ENCODE measurements around the gene XYLT1. TPM values are rescaled to one million over a fixed set of nuclear protein-coding genes. Genes with fewer than 3 reads are reported as not detected.

XYLT1 gene
- total RNA-seq, 1 experiment from 2014 or later = 1.7 TPM

DNA sequence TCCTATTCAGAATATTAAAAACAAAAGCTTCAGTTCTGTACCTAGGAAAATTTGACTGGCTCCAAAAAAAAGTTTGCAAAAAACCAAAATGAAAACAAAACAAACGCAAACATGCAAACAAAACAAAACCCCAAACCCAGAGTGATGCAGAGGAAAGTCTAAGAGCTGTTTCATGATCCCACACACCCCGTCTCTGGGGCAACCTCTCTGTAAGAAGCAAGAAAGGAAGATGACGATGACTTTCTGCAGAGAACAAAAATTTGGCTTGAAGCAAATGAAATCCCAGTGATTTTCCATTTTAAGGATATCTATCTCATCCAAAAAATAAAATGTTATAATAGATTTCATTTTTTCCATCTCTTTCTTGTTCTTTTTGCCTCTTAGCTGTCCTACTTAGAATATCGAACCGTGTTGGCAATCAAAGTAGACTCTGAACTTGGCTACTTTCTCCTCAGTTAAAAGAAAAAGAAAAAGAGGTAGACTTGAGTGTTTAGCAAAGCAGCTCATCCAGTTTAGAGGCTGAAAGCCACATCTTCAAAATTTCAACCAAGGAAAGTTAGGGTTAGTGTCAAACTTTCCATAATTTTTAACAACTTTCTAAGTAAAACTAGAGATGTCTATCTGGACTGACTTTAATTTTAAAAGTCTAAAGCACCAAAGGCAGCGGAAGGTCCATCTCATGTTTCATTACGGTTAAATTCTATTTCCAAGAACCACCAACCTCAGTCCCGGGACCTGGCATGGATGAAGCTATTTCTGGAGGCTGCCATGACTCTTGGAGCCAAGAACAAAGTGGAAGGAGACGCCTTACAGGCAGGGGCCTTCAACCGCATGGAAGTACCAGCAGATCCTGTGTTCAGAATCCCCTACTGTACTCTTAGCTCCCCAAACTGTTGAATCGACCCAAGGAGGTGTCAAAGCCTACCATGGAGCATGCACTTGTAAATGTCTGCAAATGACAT is 180.8 kb downstream of the XYLT1 start:
- DNase-seq = no peak
- Histone ChIP-seq H3K4me2 (no peak overlapping the region), H3K36me3 (ENCODE audit: low read depth) (no peaks in the 10 kb centered on the region), H4K20me1 (ENCODE audit: insufficient read depth) (no peaks in the 10 kb centered on the region), H3K4me1 (replicated peaks; ENCODE audit: insufficient read depth) (no peaks in the 10 kb centered on the region), H3K9me3 (ENCODE audit: insufficient read depth, low read depth) (no peaks in the 10 kb centered on the region), H3K79me2 (ENCODE audit: low read depth) (no peaks in the 10 kb centered on the region), H2AFZ (no peak overlapping the region), H3F3A (ENCODE audit: insufficient read depth, low read depth) (no peaks in the 10 kb centered on the region), H3K9me2 (ENCODE audit: insufficient read depth) (no peaks in the 10 kb centered on the region), H3K4me3 (no peak overlapping the region), H3K27me3 (ENCODE audit: insufficient read depth, low read depth) (peaks cover 9% of the 10 kb centered on the region; the same call in 1 of the 2 replicates), H3K27ac (no peak overlapping the region)
- TF ChIP-seq CTCF (conservative IDR thresholded peaks at IDR 0.05) (no peak), EZH2 (IDR thresholded peaks at IDR 0.05; ENCODE audit: low read depth) (no peak)
- BruUV-seq (replicated peaks) = no TSS peak
- ChIA-PET POLR2A (ENCODE audit: unreplicated experiment) (no interaction called here), CTCF (no interaction called here)
- intact Hi-C loops (cut with micrococcal nuclease; ENCODE audit: unreplicated experiment) = no loop called here

GRCh38 chr16:17289050-17289449 is 181.7 kb downstream of the XYLT1 start:
- TF ChIP-seq EZH2 (IDR thresholded peaks at IDR 0.05; ENCODE audit: low read depth) (no peak), CTCF (conservative IDR thresholded peaks at IDR 0.05) (no peak)
- H3K4me2 ChIP-seq = no peak overlapping the region
- no peaks in the 10 kb centered on the region for H3K4me1 ChIP-seq (replicated peaks; ENCODE audit: insufficient read depth)
- DNase-seq = no peak
- no peaks in the 10 kb centered on the region for H3K9me3 ChIP-seq (ENCODE audit: insufficient read depth, low read depth)
- H2AFZ ChIP-seq = no peak overlapping the region
- peaks cover 6% of the 10 kb centered on the region; the same call in 1 of the 2 replicates for H3K27me3 ChIP-seq (ENCODE audit: insufficient read depth, low read depth)
- H3K4me3 ChIP-seq = no peak overlapping the region
- H3K27ac ChIP-seq = no peak overlapping the region
- H4K20me1 ChIP-seq (ENCODE audit: insufficient read depth) = no peaks in the 10 kb centered on the region
- H3K36me3 ChIP-seq (ENCODE audit: low read depth) = no peaks in the 10 kb centered on the region
- no peaks in the 10 kb centered on the region for H3K9me2 ChIP-seq (ENCODE audit: insufficient read depth)
- CTCF ChIA-PET = no interaction called here
- no peaks in the 10 kb centered on the region for H3F3A ChIP-seq (ENCODE audit: insufficient read depth, low read depth)
- H3K79me2 ChIP-seq (ENCODE audit: low read depth) = no peaks in the 10 kb centered on the region
- POLR2A ChIA-PET (ENCODE audit: unreplicated experiment) = no interaction called here
- BruUV-seq (replicated peaks) = no TSS peak
- intact Hi-C loops (cut with micrococcal nuclease; ENCODE audit: unreplicated experiment) = no loop called here

DNA sequence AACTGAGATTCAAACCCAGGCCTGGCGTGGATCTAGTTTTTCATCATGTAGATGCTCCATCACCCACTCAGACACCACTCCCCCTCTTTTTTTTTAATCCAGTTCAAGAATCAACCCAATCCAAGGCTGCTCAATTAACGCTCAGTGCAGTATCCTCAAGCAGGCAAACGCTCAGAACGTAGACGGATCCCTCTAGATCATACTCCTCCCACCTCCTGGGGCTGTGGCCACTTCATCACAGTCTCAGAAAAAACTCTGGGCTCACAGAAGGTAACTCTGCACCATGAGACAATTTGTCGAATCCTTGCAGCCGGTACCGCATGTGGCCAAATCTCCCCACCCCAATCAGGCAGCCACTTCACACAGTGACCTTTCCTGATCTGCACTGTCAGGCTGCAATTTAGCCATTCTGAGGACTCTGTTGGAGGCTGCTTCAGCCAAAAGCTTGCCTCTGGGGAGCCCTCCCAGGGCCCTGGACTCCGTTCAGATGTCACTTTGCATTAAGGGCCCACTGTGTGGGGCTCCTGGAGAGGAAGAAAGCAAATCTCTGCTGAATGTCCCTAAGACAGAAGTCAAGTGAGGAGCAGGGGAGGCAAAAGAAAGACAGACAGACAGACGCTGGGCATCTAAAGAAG is 183.5 kb downstream of the XYLT1 start:
- CTCF ChIA-PET = no interaction called here
- Histone ChIP-seq H3K36me3 (ENCODE audit: low read depth) (no peaks in the 10 kb centered on the region), H3K9me2 (ENCODE audit: insufficient read depth) (no peaks in the 10 kb centered on the region), H3K9me3 (ENCODE audit: insufficient read depth, low read depth) (no peaks in the 10 kb centered on the region), H3K4me2 (no peak overlapping the region), H4K20me1 (ENCODE audit: insufficient read depth) (no peaks in the 10 kb centered on the region), H2AFZ (no peak overlapping the region), H3K4me1 (replicated peaks; ENCODE audit: insufficient read depth) (no peaks in the 10 kb centered on the region), H3F3A (ENCODE audit: insufficient read depth, low read depth) (no peaks in the 10 kb centered on the region), H3K4me3 (no peak overlapping the region), H3K79me2 (ENCODE audit: low read depth) (no peaks in the 10 kb centered on the region), H3K27ac (no peak overlapping the region), H3K27me3 (ENCODE audit: insufficient read depth, low read depth) (peaks cover 18% of the 10 kb centered on the region)
- POLR2A ChIA-PET (ENCODE audit: unreplicated experiment) = interaction anchor here (0.6 kb wide), 1 partner anchor 179 kb away, joined by 3 read pairs; no protein-coding TSS in a partner anchor
- intact Hi-C loops (cut with micrococcal nuclease; ENCODE audit: unreplicated experiment) = no loop called here
- TF ChIP-seq EZH2 (IDR thresholded peaks at IDR 0.05; ENCODE audit: low read depth) (no peak), CTCF (conservative IDR thresholded peaks at IDR 0.05) (no peak)
- no TSS peak for BruUV-seq (replicated peaks)
- no peak for DNase-seq

Measured in PC-9 (cell line).